HepG2 (cell line): ENCODE results near the gene OBSL1. TPM values are rescaled to one million over a fixed set of nuclear protein-coding genes. Genes with fewer than 3 reads are reported as not detected.
A peak's percentile ranks its signal among the peaks of the same experiment; 100 is the strongest.

ENCODE experiments used
- BRD4 ChIP-seq: sonication (generic); formaldehyde crosslinking; IDR thresholded peaks from 2 replicates; pipeline ENCODE4 v1.4.0; 2020; ENCODE audit warnings: missing genetic modification reagents
- FOSL2 ChIP-seq: sonication (generic); formaldehyde crosslinking; IDR thresholded peaks from 2 replicates; pipeline ENCODE4 v1.4.0; 2020; ENCODE audit warnings: missing genetic modification reagents
- FOXA3 ChIP-seq: IDR thresholded peaks from 2 replicates; pipeline ENCODE4 v1.6.1; 2016; ENCODE audit warnings: missing genetic modification reagents, missing compliant biosample characterization
- NFIC ChIP-seq: IDR thresholded peaks from 2 replicates; pipeline ENCODE4 v1.6.1; 2012; ENCODE audit warnings: mild to moderate bottlenecking, low read length, inconsistent platforms
- PLRG1 ChIP-seq: fragments of 450-650 bp; conservative IDR thresholded peaks from 2 replicates; pipeline ENCODE4 v1.6.1; 2016
- RORA ChIP-seq: sonication (generic); formaldehyde crosslinking; IDR thresholded peaks from 2 replicates; pipeline ENCODE4 v1.5.0; 2020; ENCODE audit warnings: mild to moderate bottlenecking, missing genetic modification reagents, moderate library complexity
- ZFP90 ChIP-seq: sonication (generic); formaldehyde crosslinking; IDR thresholded peaks from 2 replicates; pipeline ENCODE4 v1.8.0; 2022; ENCODE audit warnings: missing genetic modification reagents, mild to moderate bottlenecking, inconsistent platforms, borderline replicate concordance
- ZNF17 ChIP-seq: sonication (generic); formaldehyde crosslinking; IDR thresholded peaks from 2 replicates; pipeline ENCODE4 v1.5.0; 2020; ENCODE audit warnings: mild to moderate bottlenecking, missing genetic modification reagents
- ZNF235 ChIP-seq: sonication (generic); formaldehyde crosslinking; IDR thresholded peaks from 2 replicates; pipeline ENCODE4 v1.8.1; 2023; ENCODE audit warnings: mild to moderate bottlenecking, missing genetic modification reagents, borderline replicate concordance
- ZNF878 ChIP-seq: sonication (generic); formaldehyde crosslinking; IDR thresholded peaks from 2 replicates; pipeline ENCODE4 v1.8.1; 2023; ENCODE audit warnings: mild to moderate bottlenecking, missing genetic modification reagents, moderate library complexity
- polyA plus RNA-seq, 8 experiments: library from polyadenylated mRNA; depleted of rRNA in 3 of 8; stranded (reverse) in 7 of 8; unstranded in 1 of 8; fragments of >200 nt; fragmentation: Illumina TruSeq in 4 of 8; extraction: Trizol in 4 of 8; gene quantifications; 2 replicates each; pipeline versions ENCODE4 v1.2.1 to v1.2.3, GENCODE V29; 2011 to 2016; ENCODE audit warnings: low read depth in 4 of 8, missing spikeins in 1 of 8, mixed read lengths in 1 of 8; ENCODE audit not compliant: insufficient read depth in 1 of 8
- total RNA-seq, 5 experiments: library from RNA; depleted of rRNA; stranded (reverse); fragments of >200 nt; fragmentation: Illumina TruSeq; extraction: Trizol; gene quantifications; 2 replicates each; pipeline ENCODE4 v1.2.3, GENCODE V29; 2016; ENCODE audit warnings: low read depth in 1 of 5
- TF ChIP-seq, protein P1 (sequence below): sonication (generic); formaldehyde crosslinking; IDR thresholded peaks from 2 replicates; pipeline ENCODE4 v1.4.0; 2020; ENCODE audit warnings: low read depth, missing genetic modification reagents
- TF ChIP-seq, protein P2 (sequence below): sonication (generic); formaldehyde crosslinking; IDR thresholded peaks from 2 replicates; pipeline ENCODE4 v1.8.1; 2023; ENCODE audit warnings: mild to moderate bottlenecking, missing genetic modification reagents
- TF ChIP-seq, protein P3 (sequence below): sonication (generic); IDR thresholded peaks from 2 replicates; pipeline ENCODE4 v1.6.1; 2016; ENCODE audit warnings: low read depth, borderline replicate concordance
- TF ChIP-seq, protein P4 (sequence below): IDR thresholded peaks from 2 replicates; pipeline ENCODE4 v1.6.1; 2016; ENCODE audit warnings: missing biosample characterization, missing genetic modification reagents, low read depth
- TF ChIP-seq, protein P5 (sequence below): sonication (generic); formaldehyde crosslinking; IDR thresholded peaks from 2 replicates; pipeline ENCODE4 v1.5.1; 2020; ENCODE audit warnings: mild to moderate bottlenecking, missing genetic modification reagents, moderate library complexity
- TF ChIP-seq, protein P6 (sequence below): sonication (generic); formaldehyde crosslinking; IDR thresholded peaks from 2 replicates; pipeline ENCODE4 v1.9.0; 2022; ENCODE audit warnings: low read depth, missing genetic modification reagents
- TF ChIP-seq, protein P7 (sequence below): sonication (generic); formaldehyde crosslinking; conservative IDR thresholded peaks from 2 replicates; pipeline ENCODE4 v1.8.0; 2022; ENCODE audit warnings: missing genetic modification reagents

The OBSL1 gene
- total and polyA plus RNA-seq, 2 of the 13 experiments (the other 11 are each of a cell fraction or from before 2014, with no cell fraction given): 86.7 to 218 TPM

DNA sequence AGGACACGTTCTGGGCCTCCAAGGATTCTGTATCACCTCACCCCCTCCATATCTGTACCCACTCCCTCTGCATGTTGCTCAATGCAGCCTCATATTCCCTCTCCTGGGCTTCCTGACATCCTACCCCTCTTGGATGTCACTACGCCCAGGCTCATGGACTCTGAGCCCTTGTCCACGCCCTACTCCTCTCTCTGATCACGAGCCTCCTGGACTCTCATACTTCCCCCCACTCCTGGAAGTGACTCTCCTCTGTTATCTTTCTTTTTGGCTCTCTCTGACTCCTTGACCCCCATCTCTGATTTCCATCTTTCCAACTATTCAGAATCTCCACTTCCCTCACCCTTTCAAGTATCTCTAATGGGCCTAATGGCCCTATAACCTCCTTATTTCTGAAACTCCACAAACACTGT lies 25.4 kb downstream of the OBSL1 start (continued):
- TF ChIP-seq ZNF235 (CRISPR knock-in tag): no peak
- no peak for TF ChIP-seq ZFP90 (CRISPR knock-in tag)
- TF ChIP-seq, protein P1, sequence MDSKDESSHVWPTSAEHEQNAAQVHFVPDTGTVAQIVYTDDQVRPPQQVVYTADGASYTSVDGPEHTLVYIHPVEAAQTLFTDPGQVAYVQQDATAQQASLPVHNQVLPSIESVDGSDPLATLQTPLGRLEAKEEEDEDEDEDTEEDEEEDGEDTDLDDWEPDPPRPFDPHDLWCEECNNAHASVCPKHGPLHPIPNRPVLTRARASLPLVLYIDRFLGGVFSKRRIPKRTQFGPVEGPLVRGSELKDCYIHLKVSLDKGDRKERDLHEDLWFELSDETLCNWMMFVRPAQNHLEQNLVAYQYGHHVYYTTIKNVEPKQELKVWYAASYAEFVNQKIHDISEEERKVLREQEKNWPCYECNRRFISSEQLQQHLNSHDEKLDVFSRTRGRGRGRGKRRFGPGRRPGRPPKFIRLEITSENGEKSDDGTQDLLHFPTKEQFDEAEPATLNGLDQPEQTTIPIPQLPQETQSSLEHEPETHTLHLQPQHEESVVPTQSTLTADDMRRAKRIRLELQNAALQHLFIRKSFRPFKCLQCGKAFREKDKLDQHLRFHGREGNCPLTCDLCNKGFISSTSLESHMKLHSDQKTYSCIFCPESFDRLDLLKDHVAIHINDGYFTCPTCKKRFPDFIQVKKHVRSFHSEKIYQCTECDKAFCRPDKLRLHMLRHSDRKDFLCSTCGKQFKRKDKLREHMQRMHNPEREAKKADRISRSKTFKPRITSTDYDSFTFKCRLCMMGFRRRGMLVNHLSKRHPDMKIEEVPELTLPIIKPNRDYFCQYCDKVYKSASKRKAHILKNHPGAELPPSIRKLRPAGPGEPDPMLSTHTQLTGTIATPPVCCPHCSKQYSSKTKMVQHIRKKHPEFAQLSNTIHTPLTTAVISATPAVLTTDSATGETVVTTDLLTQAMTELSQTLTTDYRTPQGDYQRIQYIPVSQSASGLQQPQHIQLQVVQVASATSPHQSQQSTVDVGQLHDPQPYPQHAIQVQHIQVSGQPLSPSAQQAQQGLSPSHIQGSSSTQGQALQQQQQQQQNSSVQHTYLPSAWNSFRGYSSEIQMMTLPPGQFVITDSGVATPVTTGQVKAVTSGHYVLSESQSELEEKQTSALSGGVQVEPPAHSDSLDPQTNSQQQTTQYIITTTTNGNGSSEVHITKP (CRISPR knock-in tag): peak; percentile 74; the same call in 1 of the 2 replicates
- no peak for TF ChIP-seq BRD4 (CRISPR knock-in tag)
- TF ChIP-seq, protein P2, sequence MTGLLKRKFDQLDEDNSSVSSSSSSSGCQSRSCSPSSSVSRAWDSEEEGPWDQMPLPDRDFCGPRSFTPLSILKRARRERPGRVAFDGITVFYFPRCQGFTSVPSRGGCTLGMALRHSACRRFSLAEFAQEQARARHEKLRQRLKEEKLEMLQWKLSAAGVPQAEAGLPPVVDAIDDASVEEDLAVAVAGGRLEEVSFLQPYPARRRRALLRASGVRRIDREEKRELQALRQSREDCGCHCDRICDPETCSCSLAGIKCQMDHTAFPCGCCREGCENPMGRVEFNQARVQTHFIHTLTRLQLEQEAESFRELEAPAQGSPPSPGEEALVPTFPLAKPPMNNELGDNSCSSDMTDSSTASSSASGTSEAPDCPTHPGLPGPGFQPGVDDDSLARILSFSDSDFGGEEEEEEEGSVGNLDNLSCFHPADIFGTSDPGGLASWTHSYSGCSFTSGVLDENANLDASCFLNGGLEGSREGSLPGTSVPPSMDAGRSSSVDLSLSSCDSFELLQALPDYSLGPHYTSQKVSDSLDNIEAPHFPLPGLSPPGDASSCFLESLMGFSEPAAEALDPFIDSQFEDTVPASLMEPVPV (CRISPR knock-in tag): no peak
- no peak for TF ChIP-seq ZNF17 (CRISPR knock-in tag)
- peak; percentile 63 for TF ChIP-seq FOSL2 (CRISPR knock-in tag)
- TF ChIP-seq, protein P3, sequence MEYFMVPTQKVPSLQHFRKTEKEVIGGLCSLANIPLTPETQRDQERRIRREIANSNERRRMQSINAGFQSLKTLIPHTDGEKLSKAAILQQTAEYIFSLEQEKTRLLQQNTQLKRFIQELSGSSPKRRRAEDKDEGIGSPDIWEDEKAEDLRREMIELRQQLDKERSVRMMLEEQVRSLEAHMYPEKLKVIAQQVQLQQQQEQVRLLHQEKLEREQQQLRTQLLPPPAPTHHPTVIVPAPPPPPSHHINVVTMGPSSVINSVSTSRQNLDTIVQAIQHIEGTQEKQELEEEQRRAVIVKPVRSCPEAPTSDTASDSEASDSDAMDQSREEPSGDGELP: 0 out of 2 replicates have a peak, but pooled peaks have one; percentile 18
- TF ChIP-seq, protein P4, sequence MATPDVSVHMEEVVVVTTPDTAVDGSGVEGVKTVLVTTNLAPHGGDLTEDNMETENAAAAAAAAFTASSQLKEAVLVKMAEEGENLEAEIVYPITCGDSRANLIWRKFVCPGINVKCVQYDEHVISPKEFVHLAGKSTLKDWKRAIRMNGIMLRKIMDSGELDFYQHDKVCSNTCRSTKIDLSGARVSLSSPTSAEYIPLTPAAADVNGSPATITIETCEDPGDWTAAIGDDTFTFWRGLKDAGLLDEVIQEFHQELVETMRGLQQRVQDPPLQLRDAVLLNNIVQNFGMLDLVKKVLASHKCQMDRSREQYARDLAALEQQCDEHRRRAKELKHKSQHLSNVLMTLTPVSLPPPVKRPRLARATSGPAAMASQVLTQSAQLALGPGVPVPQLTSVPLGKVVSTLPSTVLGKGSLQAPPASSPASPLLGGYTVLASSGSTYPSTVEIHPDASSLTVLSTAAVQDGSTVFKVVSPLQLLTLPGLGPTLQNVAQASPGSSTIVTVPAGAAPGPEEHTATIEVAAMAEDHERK (CRISPR knock-in tag): no peak
- peak; percentile 93 for TF ChIP-seq ZNF878 (CRISPR knock-in tag)
- TF ChIP-seq PLRG1: no peak
- TF ChIP-seq, protein P5, sequence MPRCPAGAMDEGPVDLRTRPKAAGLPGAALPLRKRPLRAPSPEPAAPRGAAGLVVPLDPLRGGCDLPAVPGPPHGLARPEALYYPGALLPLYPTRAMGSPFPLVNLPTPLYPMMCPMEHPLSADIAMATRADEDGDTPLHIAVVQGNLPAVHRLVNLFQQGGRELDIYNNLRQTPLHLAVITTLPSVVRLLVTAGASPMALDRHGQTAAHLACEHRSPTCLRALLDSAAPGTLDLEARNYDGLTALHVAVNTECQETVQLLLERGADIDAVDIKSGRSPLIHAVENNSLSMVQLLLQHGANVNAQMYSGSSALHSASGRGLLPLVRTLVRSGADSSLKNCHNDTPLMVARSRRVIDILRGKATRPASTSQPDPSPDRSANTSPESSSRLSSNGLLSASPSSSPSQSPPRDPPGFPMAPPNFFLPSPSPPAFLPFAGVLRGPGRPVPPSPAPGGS (CRISPR knock-in tag): no peak
- no peak for TF ChIP-seq RORA
- TF ChIP-seq FOXA3 (CRISPR knock-in tag): peak; percentile 75
- no peak for TF ChIP-seq NFIC
- TF ChIP-seq, protein P6, sequence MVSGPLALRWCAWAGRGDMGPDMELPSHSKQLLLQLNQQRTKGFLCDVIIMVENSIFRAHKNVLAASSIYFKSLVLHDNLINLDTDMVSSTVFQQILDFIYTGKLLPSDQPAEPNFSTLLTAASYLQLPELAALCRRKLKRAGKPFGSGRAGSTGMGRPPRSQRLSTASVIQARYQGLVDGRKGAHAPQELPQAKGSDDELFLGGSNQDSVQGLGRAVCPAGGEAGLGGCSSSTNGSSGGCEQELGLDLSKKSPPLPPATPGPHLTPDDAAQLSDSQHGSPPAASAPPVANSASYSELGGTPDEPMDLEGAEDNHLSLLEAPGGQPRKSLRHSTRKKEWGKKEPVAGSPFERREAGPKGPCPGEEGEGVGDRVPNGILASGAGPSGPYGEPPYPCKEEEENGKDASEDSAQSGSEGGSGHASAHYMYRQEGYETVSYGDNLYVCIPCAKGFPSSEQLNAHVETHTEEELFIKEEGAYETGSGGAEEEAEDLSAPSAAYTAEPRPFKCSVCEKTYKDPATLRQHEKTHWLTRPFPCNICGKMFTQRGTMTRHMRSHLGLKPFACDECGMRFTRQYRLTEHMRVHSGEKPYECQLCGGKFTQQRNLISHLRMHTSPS: no peak
- TF ChIP-seq, protein P7, sequence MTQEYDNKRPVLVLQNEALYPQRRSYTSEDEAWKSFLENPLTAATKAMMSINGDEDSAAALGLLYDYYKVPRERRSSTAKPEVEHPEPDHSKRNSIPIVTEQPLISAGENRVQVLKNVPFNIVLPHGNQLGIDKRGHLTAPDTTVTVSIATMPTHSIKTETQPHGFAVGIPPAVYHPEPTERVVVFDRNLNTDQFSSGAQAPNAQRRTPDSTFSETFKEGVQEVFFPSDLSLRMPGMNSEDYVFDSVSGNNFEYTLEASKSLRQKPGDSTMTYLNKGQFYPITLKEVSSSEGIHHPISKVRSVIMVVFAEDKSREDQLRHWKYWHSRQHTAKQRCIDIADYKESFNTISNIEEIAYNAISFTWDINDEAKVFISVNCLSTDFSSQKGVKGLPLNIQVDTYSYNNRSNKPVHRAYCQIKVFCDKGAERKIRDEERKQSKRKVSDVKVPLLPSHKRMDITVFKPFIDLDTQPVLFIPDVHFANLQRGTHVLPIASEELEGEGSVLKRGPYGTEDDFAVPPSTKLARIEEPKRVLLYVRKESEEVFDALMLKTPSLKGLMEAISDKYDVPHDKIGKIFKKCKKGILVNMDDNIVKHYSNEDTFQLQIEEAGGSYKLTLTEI: no peak
